GM18505 (cell line): ENCODE results near the gene DNASE1L1.
"Not testable (repeated sequence)": the region's sequence is repeated elsewhere in the genome, so short reads cannot be mapped to it uniquely, and the experiment has no call there.

ENCODE experiments used
- ATAC-seq: cut with Tn5 transposase; IDR thresholded peaks from one replicate; pipeline ENCODE4 v1.9.1; 2021; ENCODE audit not compliant: unreplicated experiment
- POLR2A ChIP-seq: IDR thresholded peaks from 4 replicates; pipeline ENCODE4 v1.6.1; 2011; ENCODE audit warnings: borderline replicate concordance; ENCODE audit not compliant: insufficient read depth, insufficient read length; ENCODE audit errors: extremely low read depth

Gene DNASE1L1

DNA sequence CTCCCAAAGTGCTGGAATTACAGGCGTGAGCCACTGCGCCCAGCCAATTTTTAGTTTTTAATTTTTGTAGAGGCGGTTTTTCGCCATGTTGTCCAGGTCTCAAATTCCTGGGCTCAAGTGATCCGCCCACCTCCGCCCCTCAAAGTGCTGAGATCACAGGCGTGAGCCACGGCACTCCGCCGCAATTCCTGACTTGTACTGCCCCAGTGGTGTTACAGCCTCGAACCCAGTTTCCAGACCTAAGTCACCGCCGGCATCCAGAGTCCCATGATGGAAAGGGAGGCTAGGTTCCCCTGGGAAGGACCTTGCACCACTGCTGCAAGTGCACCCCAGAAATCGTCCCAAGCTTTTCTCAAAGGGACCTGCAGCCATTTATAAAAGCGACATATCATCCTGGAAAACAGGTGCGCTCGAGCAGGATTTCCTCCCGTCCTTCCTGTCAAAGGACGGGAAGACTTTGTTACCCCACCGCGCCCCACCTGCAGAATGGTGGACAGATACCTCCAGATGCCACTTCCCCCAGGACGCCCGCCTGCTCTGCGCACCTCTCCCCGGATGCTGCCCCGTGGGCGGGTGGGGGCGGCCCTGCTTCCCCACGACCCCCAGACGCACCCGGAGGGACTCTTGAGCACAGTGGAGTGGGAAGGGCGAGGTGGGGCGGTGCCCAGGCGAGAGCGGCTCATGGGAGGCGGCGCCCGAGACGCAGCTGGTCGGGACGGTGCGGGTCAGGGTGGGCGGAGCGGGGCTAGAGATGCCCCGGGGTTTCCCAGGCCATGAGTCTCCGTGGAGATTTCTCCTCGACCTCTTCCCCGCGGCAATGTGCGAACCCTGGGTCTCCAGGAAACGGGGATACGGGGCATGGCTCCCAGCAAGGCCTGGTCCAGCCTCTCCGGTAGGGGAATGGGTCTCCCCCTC is 11.8 kb downstream of the DNASE1L1 start:
- peak; percentile 40 for ATAC-seq

DNA sequence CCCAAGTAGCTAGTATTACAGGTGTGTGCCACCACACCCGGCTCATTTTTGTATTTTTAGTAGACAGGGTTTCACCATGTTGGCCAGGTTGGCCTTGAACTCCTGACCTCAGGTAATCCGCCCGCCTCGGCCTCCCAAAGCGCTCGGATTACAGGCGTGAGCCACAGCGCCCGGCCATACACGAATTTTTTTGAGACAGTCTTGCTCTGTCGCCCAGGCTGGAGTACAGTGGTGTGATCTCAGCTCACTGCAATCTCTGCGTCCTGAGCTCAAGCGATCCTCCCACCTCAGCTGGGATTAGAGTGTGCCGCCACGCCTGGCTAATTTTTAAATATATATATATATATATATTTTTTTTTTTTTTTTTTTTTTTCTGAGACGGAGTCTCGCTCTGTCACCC is 12.7 kb downstream of the DNASE1L1 start:
- ATAC-seq = not testable (repeated sequence)

More for the DNA sequence above, 11.8 kb downstream of the DNASE1L1 start:
- no peak for TF ChIP-seq POLR2A

DNA sequence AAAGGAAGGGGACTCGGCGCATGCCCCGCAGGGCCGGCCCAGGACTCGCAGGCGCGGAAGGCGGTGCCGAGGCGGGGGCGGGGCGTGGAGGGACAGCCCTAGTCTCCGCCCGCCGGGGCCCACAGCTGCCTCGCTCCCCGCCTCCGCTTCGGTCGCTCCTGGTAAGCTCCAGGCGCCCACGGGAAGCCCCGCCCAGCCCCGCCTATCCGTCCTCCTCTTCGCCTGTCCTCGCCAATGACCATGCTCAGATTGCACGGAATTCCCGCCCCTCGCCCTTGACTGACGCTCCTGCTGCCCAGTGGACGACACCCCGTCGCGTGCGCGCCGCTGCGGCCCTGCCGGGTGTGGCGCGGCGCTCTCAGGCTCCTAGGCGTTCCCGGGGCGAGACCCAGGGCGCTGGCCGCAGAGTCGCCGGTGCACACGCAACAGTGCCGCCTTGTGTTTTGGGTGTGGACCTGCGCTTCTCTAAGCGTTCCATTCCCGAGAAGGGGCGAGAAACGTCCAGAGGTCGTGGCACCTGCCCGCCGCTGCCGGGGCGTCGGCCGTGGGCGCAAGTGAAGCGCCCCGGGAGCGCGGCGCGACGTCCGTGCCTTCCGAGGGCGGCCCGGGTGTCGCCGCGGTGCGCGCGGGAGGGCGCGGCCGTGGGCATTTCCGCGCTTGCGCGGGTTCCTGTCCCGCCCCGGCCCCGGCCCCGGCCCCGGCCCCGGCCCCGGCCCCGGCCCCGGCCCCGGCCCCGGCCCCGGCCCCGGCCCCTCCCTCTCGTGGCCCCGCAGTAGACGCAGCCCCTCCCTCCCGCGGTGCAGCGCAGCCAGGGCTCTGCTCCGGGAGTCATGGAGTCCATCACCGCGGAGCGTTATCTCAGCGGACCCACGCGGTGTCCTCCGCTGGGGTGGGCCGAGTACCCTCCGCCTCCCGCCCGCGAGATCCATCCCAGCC is 19.0 kb downstream of the DNASE1L1 start:
- ATAC-seq = peak; percentile 59

- not testable (repeated sequence) for ATAC-seq
These were observed 20.4 kb downstream of the DNASE1L1 start for GRCh38 chrX:154388649-154389048.

GRCh38 chrX:154388094-154388493 is 21.0 kb downstream of the DNASE1L1 start:
- ATAC-seq = not testable (repeated sequence)

GRCh38 chrX:154384284-154384892 is 24.7 kb downstream of the DNASE1L1 start:
- TF ChIP-seq POLR2A = no peak
- ATAC-seq = no peak

- ATAC-seq = no peak
- no peak for TF ChIP-seq POLR2A
These were observed 25.4 kb downstream of the DNASE1L1 start for GRCh38 chrX:154383359-154384283.

GRCh38 chrX:154382483-154383069 is 26.5 kb downstream of the DNASE1L1 start:
- ATAC-seq = no peak
- no peak for TF ChIP-seq POLR2A

GRCh38 chrX:154381271-154381670 is 27.8 kb downstream of the DNASE1L1 start:
- no peak for ATAC-seq
- no peak for TF ChIP-seq POLR2A

DNA sequence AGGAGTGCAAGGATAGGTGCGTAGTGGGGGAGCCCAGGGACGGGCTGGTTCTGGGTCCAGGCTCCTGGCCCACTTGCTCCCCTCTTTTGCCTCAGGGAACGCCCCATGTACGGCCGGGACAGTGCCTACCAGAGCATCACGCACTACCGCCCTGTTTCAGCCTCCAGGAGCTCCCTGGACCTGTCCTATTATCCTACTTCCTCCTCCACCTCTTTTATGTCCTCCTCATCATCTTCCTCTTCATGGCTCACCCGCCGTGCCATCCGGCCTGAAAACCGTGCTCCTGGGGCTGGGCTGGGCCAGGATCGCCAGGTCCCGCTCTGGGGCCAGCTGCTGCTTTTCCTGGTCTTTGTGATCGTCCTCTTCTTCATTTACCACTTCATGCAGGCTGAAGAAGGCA is 28.3 kb downstream of the DNASE1L1 start:
- no peak for ATAC-seq
- TF ChIP-seq POLR2A = no peak

GRCh38 chrX:154380153-154380552 is 28.9 kb downstream of the DNASE1L1 start:
- no peak for TF ChIP-seq POLR2A
- no peak for ATAC-seq

GRCh38 chrX:154379569-154379951 is 29.5 kb downstream of the DNASE1L1 start:
- no peak for TF ChIP-seq POLR2A

More at GRCh38 chrX:154379569-154379951, 29.5 kb downstream of the DNASE1L1 start:
- peak; percentile 0 for ATAC-seq
